Uterus (tissue), 2 donors: ENCODE data around the gene NCAM2.

Experiments
- POLR2A ChIP-seq, 2 donors: fragments of 450-650 bp; IDR thresholded peaks; one replicate each; pipeline ENCODE4 v1.6.1; 2016; ENCODE audit warnings: antibody characterized with exemption in 2 of 2, mild to moderate bottlenecking in 1 of 2, moderate library complexity in 1 of 2
- TF ChIP-seq, protein P1 (sequence below), 4 experiments: fragments of 200-600 bp in 2 of 4; fragments of 450-650 bp in 2 of 4; sonication (generic) in 2 of 4; IDR thresholded peaks; one replicate each; pipeline ENCODE4 v1.5.1; 2016 to 2019; ENCODE audit warnings: antibody characterized with exemption in 4 of 4, mild to moderate bottlenecking in 2 of 4, moderate library complexity in 1 of 4

DNA sequence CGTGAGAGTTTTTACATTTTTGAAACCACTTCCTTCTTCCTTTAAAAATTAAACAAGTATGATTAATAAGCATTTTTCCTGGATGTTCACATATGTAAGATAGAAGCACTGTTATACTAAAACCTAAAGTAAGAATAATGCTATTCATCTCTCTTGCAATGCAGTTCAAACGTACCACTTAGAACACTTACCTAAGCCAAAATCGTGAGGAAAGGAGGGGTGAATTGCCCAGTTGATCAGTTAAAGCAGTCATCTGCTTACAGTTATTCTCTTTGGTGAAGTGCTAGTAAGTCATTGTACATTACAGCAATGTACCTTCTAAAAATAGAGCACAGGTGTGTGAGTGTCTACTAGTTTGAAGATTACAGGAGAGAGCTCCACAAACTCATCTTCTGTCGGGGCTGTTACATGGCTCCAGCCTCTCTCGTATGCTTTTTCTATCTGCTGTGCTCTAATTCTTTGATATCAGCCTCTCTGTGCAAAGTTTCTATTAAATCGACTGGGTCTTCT is 3.4 kb downstream of the NCAM2 start:
- TF ChIP-seq, protein P1, sequence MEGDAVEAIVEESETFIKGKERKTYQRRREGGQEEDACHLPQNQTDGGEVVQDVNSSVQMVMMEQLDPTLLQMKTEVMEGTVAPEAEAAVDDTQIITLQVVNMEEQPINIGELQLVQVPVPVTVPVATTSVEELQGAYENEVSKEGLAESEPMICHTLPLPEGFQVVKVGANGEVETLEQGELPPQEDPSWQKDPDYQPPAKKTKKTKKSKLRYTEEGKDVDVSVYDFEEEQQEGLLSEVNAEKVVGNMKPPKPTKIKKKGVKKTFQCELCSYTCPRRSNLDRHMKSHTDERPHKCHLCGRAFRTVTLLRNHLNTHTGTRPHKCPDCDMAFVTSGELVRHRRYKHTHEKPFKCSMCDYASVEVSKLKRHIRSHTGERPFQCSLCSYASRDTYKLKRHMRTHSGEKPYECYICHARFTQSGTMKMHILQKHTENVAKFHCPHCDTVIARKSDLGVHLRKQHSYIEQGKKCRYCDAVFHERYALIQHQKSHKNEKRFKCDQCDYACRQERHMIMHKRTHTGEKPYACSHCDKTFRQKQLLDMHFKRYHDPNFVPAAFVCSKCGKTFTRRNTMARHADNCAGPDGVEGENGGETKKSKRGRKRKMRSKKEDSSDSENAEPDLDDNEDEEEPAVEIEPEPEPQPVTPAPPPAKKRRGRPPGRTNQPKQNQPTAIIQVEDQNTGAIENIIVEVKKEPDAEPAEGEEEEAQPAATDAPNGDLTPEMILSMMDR (IDR thresholded peaks at IDR 0.05) = no peak
- TF ChIP-seq POLR2A (IDR thresholded peaks at IDR 0.05) = no peak
